BE2C (cell line): ENCODE data around the gene MRPL1. TPM values are rescaled to one million over a fixed set of nuclear protein-coding genes. Genes with fewer than 3 reads are reported as not detected.

Experiments
- DNase-seq: peaks from one replicate; pipeline ENCODE4 v3.0.0-alpha.2; 2020
- H3K27me3 ChIP-seq: fragments of 250-450 bp; sonication (Bioruptor Pico); 2 replicates; pipeline ENCODE4 v1.5.1; 2020; ENCODE audit warnings: mild to moderate bottlenecking
- H3K36me3 ChIP-seq: fragments of 250-450 bp; sonication (Bioruptor Pico); 2 replicates; pipeline ENCODE4 v1.5.1; 2020; ENCODE audit warnings: mild to moderate bottlenecking
- H3K4me1 ChIP-seq: fragments of 250-450 bp; sonication (Bioruptor Pico); 2 replicates; pipeline ENCODE4 v1.5.1; 2020
- H3K4me3 ChIP-seq: 2 replicates; pipeline ENCODE4 v1.5.1; 2011; ENCODE audit warnings: low read depth, low read length
- H3K9me3 ChIP-seq: fragments of 250-450 bp; sonication (Bioruptor Pico); 2 replicates; pipeline ENCODE4 v1.5.1; 2020
- polyA plus RNA-seq: library from polyadenylated mRNA; unstranded; fragments of >200 nt; gene quantifications from one replicate; pipeline ENCODE4 v1.2.1, GENCODE V29; 2012; ENCODE audit warnings: low read depth, missing spikeins; ENCODE audit not compliant: insufficient read length, insufficient read depth
- TF ChIP-seq, protein P1 (sequence below): IDR thresholded peaks from 2 replicates; pipeline ENCODE4 v1.5.1; 2012; ENCODE audit warnings: mild to moderate bottlenecking, low read depth, low read length

MRPL1 gene
- 46.2 TPM for polyA plus RNA-seq

DNA sequence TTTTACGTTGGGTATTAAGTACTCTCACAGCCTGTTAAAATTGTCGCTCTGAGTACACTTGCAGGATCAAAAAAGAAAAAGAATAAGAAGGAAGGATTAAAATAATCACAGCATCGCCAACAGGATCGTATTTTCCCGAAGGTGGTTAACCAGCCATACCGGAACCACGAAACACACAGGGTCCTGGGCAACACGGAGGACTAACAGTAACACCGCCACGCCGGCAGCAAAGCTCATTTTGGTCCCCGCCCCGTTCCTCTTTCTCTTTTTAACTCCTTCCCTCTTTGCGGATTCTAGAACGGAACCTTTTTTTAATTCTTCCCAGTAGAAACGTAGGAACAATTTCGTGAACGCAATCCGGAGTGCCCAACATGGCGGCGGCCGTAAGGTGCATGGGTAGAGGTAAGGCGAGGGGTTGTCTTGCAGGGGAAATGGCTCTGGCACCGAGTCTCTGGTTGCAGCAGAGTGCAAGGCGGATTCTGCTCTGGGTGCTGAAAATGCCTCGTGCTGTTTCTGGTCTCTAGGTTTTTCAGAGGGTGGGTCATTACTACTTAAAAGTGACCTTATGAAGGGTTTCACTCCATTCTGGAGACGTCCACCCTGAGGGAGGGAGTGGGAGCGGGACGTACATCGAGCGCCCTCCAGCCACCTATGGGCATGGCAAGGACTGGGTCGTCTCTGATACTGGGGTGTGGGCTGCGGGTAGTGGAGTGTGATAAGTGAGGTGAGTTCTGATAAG, at the start of gene MRPL1:
Gene MRPL1 (plus strand): TSS at position 353 of the 739 bp plus-strand sequence. CDS start 19 bp downstream, at position 372.
- no peaks in the 10 kb centered on the region for H3K4me1 ChIP-seq
- H3K36me3 ChIP-seq: peaks cover 3% of the 10 kb centered on the region; the same call in 1 of the 2 replicates
- no peaks in the 10 kb centered on the region for H3K9me3 ChIP-seq
- DNase-seq: peak; percentile 88
- TF ChIP-seq, protein P1, sequence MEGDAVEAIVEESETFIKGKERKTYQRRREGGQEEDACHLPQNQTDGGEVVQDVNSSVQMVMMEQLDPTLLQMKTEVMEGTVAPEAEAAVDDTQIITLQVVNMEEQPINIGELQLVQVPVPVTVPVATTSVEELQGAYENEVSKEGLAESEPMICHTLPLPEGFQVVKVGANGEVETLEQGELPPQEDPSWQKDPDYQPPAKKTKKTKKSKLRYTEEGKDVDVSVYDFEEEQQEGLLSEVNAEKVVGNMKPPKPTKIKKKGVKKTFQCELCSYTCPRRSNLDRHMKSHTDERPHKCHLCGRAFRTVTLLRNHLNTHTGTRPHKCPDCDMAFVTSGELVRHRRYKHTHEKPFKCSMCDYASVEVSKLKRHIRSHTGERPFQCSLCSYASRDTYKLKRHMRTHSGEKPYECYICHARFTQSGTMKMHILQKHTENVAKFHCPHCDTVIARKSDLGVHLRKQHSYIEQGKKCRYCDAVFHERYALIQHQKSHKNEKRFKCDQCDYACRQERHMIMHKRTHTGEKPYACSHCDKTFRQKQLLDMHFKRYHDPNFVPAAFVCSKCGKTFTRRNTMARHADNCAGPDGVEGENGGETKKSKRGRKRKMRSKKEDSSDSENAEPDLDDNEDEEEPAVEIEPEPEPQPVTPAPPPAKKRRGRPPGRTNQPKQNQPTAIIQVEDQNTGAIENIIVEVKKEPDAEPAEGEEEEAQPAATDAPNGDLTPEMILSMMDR: no peak; the same call in 1 of the 2 replicates
- no peaks in the 10 kb centered on the region for H3K27me3 ChIP-seq
- peak within 1 kb of the TSS; percentile 89 for H3K4me3 ChIP-seq

DNA sequence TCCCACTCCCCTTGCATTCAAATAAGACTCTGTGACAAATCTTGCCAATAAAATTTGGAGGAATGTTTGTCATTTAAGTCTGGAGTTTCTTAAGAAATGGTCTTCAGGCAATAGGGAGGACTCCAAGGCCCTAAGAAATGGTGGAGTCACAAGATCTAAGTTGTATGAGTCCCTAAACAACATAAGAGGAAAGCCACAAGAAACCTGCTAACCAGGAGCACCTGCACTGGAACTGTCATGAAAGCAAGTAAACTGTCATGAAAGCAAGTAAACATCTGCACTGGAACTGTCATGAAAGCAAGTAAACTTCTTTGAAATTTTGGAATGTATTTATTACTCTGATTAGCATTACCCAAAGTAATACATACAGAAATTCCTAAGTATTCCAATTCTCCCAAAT, 47.0 kb upstream of the MRPL1 start:
- no peak for DNase-seq
- no peaks in the 10 kb centered on the region for H3K36me3 ChIP-seq
- TF ChIP-seq, protein P1: no peak
- no peaks in the 10 kb centered on the region for H3K9me3 ChIP-seq
- H3K4me1 ChIP-seq: no peaks in the 10 kb centered on the region
- H3K27me3 ChIP-seq: no peaks in the 10 kb centered on the region
- H3K4me3 ChIP-seq: no peak overlapping the region

DNA sequence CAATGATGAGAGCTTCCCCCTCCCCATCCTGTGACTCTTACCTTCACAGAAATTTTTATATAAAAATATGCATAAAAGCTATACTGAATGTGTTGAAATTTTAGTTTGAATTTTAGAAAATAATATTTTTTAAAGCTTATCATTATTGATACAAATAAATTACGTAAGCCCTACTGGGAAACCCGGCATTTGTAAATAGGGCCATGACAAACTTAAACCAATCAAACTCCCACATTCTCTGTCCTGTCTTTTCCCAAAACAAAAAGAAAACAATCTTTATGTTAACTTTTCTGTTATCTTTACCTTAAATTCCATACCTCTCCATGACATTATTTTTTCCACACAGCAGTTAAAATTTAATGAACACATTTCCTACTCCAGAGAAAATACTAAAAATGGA, 46.1 kb upstream of the MRPL1 start:
- DNase-seq: no peak
- Histone ChIP-seq H3K36me3 (no peaks in the 10 kb centered on the region), H3K27me3 (no peaks in the 10 kb centered on the region), H3K4me3 (no peak overlapping the region), H3K4me1 (no peaks in the 10 kb centered on the region), H3K9me3 (no peaks in the 10 kb centered on the region)
- TF ChIP-seq, protein P1: no peak

DNA sequence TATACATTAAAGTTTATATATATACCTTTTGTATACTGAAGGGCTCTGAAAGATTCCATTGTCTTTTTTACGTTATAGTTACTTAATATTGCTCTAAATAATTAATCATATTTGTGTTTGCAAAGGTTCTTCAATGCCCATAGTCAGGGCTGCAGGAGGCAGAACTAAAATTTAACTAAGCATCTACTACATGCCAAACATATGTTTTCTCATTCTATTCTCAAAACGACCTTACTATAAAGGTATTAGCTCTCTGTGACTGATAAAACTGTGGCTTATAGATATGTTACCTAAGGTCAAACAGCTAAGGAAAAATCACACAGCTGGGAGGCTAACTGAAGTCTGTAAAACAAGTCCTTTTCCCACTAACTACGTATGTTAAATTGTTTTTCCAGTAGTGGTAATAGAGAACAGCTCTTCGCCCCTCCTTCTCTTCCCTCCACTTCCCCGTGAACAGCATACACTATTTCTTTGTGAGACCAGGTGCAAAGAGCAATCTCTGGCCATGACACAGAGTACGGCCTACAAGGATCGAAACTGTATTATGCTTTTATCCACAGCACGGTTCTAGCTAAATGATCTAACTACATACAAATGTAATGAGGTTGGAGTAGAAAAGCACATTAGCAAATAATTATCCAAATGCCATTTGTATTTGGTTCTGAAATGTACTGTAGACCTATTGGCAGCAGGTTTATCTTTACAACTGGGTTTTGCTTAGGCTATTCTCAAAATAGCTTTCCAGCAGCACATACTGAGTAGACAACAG, 45.1 kb upstream of the MRPL1 start:
- H3K4me3 ChIP-seq: peak overlapping the region; percentile 97
- H3K36me3 ChIP-seq: no peaks in the 10 kb centered on the region
- H3K27me3 ChIP-seq: no peaks in the 10 kb centered on the region
- DNase-seq: no peak
- TF ChIP-seq, protein P1: no peak
- H3K4me1 ChIP-seq: no peaks in the 10 kb centered on the region
- no peaks in the 10 kb centered on the region for H3K9me3 ChIP-seq

DNA sequence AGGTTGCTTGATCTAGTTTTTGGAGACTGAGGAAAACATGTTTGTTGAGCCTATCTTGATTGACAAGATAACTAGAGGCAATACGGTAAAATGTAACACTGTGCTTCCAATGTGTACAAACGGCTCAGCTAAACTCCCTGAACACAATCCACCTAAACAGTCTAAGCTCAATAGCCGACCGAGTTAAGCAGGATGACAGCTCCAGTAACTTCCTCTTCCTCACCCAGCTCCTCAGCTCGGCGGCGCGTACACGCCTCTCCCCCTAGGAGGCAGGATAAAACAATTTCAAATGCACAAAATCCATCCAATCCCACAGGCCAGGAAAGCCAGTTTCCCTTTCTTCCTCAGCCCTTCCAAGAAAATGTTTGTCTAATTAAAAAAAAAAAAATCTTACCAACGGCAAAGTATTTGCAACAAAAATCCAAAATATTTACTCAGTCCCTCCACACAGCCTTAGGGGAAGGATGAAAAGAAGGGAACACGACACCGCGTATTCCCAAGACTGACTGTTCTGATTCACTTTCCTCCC, 44.5 kb upstream of the MRPL1 start:
- Histone ChIP-seq H3K27me3 (no peaks in the 10 kb centered on the region), H3K36me3 (no peaks in the 10 kb centered on the region), H3K4me1 (no peaks in the 10 kb centered on the region), H3K4me3 (peak overlapping the region; percentile 97), H3K9me3 (no peaks in the 10 kb centered on the region)
- TF ChIP-seq, protein P1: peak; percentile 67
- peak; percentile 75 for DNase-seq
